G401.6 (cell line): ENCODE results near the gene PTEN.
"Not testable (repeated sequence)": the region's sequence is repeated elsewhere in the genome, so short reads cannot be mapped to it uniquely, and the experiment has no call there.

Source experiments
- FAIRE-seq: peaks from 2 replicates; lab custom pipeline; 2012; peaks lifted over from hg19 to GRCh38; lab: Jason Lieb, UNC

The PTEN gene

DNA sequence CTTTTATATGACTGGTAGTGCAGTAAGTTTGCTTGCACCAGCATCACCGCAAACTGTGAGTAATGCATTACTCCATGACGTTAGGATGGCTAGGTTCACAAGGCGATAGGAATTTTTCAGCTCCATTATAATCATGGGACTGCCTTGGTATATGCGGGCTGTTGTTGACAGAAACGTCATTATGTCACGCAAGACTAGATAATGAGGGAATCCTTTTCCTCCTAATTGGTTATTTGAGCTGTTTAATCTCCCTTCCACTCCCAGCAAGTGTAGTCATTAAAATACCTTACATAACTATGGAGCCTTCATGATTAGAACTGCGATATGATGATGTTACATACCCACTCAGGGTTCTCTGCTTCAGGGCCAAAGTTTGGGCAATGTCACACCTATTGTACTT is 17.4 kb upstream of the PTEN start:
- no peak for FAIRE-seq

DNA sequence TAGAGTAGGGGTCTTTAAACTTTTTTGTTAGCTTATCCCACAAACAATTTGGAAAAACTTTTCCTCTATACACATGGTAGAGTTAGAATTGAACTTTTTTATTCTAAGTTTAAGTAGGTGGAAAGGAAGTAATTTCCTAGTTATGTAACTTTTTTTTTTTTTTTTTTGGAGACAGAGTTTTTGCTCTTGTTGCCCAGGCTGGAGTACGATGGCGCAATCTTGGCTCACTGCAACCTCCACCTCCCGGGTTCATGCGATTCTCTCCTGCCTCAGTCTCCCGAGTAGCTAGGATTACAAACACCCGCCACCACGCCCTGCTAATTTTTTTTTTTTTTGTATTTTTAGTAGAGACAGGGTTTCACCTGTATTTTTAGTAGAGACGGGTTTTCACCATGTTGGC is 16.7 kb upstream of the PTEN start:
- not testable (repeated sequence) for FAIRE-seq

DNA sequence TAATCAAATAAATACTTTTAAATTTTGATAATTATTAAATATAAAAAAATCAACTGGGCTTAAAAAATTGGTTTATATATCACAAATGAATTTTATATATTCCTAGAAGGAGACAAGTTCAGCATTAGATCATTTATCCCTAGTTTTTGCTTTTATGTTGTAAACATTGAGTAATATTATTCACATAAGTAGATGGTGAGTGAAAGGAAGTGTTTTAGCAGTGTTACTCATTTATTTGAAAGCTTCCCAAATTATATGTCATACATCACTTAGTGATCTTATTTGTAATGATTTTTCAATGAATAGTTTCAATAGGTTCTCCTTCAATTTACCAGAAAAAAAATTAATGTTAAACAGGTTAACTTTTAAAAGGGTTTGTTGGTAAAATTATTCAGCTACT is 15.9 kb upstream of the PTEN start:
- FAIRE-seq: no peak

DNA sequence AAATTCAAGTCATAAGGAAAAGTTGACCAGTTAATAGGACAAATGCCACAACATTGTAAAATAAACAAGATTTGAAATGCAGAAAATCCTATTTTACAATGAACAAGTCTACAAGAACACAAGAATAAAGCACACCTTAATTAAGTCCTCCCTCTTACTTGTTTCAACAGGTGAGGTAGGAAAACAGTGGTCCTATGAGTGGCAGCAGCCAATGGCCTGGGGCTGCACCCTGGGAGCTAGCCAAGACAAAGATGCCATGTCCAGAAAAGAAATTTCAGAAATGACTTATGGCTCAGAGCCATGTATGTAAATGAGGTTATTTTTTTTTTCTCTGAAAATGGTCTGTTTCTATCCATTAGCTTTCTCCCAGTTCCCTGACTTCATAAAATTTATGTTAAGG is 14.4 kb upstream of the PTEN start:
- FAIRE-seq: no peak

DNA sequence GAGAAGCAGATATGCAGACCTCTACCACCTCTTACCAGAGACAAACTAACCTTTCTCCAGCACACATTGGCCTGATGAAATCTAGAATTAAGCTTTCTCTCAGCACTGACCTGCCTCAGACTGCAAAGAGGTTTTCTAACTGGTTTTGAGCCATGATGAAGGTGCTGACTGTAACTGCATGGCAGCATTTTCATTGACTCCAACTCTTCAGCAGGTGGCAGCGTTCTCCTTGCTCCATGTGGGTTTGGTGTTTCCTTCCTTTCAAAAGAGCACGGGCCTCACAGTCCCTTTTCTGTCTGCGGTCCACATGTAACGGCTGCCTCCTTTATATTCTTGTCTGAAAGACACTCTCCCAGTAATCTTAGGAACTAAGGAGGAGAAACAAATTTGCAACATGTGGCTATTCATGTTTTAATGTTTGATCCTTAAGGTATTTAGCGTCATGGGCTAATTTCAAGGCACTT is 12.7 kb upstream of the PTEN start:
- peak; percentile 89 for FAIRE-seq

DNA sequence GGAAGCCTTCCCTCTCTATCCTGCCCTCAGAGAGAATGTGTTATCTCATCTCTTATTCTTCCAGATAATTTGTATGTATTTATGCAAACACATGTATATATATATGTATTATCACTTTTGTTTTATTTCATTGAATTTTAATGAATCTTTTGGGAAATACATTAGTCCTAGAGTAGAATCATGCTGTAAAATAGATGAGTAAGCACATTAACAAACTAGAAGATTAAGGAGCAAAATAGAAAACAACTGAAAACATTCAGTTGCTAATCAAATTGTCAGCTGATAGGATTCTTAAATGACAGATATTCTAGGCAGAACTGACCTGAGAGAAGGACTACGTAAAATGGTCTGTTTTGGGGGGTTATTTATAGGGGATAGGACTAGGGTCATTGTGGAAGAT is 11.3 kb upstream of the PTEN start:
- FAIRE-seq: no peak

DNA sequence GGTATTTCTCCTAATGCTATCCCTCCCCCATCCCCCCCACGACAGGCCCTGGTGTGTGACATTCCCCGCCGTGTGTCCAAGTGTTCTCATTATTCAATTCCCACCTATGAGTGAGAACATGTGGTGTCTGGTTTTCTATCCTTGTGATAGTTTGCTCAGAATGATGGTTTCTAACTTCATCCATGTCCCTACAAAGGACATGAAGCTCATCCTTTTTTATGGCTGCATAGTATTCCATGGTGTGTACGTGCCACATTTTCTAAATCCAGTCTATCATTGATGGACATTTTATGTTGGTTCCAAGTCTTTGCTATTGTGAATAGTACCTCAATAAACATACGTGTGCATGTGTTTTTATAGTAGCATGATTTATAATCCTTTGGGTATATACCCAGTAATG is 8.2 kb upstream of the PTEN start:
- FAIRE-seq: not testable (repeated sequence)

DNA sequence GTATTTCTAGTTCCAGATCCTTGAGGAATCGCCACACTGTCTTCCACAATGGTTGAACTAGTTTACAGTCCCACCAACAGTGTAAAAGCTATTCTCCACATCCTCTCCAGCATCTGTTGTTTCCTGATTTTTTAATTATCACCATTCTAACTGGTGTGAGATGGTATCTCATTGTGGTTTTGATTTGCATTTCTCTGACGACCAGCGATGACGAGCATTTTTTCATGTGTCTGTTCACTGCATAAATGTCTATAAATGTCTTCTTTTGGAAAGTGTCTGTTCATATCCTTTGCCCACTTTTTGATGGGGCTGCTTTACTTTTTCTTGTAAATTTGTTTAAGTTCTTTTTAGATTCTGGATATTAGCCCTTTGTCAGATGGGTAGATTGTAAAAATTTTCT is 7.8 kb upstream of the PTEN start:
- not testable (repeated sequence) for FAIRE-seq

DNA sequence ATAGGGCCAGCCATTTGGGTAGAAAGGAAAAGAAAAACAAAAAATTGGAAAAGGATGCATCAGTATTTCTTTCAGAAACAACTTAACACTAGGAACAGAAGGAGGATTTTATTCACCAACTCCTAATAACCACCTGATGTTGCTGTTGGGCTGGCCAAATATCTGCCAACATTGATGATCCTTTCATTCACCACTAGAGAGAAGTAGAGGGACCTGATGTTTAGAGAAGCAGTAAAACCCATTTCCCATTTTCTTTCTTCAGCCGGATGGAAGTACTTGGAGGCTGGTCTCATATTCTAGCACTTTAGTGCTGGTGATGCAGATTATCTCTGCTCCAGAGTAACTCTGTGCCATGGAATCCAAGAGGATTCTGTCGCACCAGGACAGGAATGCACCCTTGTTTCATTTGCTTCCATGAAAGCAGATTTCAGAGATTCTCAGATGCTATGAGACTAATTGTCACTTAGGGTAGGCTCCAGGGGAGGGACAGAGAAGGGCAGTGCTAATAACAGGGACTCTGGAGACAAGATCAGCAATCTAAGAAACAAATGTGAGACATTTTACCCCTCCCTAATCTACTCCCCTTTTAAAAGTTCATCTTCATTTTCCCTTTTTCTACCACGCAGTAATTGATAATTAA is 3.1 kb upstream of the PTEN start:
- FAIRE-seq: peak; percentile 67

DNA sequence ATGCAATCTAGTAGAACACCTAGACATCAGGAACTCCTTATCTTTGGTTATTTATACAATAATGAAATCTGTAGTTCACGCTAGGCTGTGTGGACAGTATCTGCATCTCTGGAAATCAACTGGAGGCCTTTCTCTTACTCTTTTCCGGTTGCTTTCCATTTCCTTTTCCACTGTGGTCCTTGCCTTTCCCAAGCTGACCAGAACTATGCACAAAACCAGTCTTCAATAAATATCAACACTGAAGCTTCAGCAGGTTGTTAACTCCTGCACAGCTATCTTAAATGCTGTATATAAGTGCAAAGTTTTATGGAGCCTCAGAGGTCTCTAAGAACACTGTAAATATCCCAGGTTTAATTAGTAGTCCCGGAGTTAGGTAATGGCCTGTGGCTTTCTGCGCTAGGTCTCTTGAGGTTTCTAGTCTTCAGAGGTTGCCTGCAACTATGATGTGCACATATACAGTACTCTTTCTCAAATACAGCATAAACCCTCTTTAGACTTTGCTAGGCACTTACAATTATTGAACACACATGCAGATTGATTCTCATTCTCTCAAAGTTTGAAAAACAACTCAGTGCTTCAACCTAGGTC is 2.5 kb upstream of the PTEN start:
- FAIRE-seq: no peak

DNA sequence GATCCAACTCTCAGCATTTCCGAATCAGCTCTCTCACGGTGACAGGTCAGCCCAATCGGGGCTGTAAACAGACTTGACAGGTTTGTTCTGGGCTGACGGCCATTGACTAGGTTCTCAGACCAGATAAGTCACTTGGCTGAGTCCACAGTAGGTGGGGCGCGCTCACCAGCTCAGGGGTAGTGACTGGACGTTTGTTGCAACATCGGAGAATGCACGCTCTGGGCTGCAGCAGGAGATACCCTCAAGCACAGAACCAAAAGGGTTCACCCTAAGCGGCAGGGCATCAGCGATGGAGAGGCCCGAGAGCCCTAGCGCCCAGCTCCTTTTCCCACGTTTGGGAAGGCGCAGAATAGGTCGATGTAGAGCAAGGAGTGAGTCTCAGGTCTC is 1.9 kb upstream of the PTEN start:
- no peak for FAIRE-seq

DNA sequence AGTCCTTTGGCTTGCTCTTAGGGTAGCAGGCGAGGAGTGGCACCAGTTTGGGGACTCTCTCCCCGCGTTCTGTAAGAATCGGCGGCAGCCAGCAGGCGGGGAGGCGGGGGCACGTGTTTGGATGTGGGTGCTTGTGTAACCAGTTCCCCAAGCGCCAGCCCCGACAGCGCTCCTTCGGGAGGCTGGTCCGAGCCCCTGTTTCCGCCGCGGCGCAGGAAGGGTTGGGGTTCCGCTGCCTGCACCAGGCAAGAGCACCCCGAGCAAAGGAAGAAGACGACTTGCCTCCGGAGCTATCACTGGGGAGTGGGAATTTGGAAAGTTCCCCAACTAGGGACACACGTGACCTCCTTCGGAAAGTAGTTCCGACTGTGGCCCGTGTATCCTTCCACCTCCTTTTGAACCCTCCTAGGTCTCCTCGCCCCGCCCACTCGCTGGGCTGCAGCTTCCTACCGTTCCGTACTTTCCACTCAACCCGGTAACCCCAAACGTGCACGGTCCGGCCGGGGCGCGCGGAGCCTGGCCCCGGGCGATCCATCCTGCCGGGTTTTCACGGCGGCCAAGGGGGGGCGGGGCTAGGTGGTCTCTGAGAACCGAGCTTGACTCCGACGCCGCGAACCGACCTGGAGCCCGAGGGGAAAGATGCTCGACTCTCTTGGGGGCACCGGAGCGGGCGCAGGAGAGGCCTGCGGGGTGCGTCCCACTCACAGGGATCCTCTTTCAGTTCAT is 1.3 kb upstream of the PTEN start:
- FAIRE-seq: peak; percentile 57

DNA sequence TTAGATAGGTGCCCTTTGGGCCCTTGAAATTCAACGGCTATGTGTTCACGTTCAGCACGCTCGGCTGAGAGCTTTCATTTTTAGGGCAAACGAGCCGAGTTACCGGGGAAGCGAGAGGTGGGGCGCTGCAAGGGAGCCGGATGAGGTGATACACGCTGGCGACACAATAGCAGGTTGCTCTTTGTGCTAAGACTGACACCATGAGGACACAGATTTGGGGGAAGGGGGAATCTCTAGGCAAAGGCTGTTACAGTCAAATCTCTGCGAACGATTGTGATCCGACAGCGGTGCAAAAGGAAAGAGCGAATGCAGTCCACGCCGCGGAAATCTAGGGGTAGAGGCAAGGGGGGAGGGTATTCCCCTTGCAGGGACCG is 759 bp upstream of the PTEN start:
- FAIRE-seq: no peak

DNA sequence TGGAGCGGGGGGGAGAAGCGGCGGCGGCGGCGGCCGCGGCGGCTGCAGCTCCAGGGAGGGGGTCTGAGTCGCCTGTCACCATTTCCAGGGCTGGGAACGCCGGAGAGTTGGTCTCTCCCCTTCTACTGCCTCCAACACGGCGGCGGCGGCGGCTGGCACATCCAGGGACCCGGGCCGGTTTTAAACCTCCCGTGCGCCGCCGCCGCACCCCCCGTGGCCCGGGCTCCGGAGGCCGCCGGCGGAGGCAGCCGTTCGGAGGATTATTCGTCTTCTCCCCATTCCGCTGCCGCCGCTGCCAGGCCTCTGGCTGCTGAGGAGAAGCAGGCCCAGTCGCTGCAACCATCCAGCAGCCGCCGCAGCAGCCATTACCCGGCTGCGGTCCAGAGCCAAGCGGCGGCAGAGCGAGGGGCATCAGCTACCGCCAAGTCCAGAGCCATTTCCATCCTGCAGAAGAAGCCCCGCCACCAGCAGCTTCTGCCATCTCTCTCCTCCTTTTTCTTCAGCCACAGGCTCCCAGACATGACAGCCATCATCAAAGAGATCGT is 598 bp downstream of the PTEN start:
- FAIRE-seq: not testable (repeated sequence)

DNA sequence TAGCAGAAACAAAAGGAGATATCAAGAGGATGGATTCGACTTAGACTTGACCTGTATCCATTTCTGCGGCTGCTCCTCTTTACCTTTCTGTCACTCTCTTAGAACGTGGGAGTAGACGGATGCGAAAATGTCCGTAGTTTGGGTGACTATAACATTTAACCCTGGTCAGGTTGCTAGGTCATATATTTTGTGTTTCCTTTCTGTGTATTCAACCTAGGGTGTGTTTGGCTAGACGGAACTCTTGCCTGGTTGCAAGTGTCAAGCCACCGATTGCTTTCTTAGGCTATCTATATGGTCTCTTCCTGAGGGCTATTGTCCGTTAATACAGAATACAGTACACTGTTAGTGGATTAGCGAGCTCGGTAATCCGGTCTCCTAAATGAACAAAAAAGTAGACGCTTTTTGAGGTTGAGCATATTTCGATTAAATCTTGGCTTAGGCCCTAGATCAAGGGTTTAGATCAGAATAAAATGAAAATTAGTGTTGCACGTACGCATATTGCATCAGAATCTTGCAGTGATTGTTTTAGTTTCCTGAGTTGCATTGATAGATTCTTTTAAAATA is 1.2 kb downstream of the PTEN start:
- FAIRE-seq: no peak

DNA sequence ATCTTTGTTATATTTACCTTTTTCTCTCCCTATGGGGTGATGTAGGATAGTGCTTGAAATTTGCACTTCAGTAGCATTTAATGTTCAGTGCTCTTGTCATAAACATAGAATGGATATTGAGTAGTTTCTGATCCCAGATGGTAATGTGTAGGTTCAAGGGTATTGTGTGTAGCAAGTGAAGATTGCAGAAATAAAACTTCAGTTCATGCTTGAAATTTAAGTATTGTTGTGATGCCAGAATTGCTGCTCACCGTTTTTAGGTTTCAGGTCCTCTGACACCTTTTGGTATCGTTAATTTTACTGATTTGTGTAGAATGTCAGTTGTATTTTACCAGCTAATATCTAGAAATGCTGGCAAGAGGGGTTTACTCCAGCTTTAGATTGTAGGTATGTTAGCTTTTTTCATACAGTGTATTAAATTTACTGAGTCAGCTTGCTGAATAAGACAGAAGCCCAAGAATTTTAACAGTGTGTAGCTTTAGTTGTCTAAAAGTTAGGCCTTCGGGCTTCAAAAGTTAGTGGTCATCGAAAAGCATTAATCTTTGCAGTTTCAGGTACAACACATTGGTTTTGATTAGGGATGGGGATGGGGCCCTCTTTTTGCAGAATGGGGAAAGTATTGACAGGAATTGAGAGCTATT is 1.9 kb downstream of the PTEN start:
- no peak for FAIRE-seq

DNA sequence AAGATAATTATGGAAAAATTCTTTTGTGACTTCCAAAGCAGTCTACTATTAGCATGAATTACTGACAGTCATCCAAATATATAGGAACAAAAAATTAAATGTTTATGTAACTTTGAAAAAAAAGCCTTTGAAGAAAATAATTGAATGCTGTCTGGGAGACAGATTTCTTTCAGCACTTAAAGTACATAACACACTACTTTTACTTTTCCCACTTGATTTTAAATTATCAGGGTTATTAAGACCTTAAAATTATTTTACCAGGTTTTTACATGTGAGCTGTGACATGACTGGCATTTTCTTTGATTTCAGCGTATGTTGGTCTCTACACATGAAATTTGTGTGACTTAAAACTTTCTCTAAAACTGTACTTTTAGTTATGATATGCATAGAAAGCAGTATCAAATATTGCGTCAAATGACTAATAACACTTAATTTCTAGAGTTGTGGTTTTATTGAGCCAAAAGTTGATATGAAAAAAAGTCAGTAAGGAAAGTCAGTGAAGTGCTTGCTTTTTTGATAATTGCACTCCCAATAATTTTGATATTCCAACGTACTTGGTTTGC is 3.1 kb downstream of the PTEN start:
- no peak for FAIRE-seq

DNA sequence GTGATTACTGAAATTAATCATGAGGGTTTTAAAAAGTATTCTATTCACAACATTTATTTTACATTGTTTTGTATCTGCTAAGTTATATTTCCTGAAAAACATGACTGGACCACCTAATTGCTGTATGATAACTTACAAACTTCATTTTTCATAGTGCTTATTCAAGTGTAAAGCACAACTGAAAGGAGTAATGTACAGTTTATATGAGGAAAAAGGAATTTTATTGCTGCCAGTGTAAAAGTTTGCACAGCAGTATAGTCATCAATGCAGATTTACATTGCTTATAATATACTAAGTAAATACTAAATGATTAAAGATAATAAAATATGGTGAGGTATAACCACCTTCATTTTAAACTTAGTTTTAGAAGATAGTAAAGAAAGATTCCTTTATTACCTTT is 4.0 kb downstream of the PTEN start:
- peak; percentile 73 for FAIRE-seq

DNA sequence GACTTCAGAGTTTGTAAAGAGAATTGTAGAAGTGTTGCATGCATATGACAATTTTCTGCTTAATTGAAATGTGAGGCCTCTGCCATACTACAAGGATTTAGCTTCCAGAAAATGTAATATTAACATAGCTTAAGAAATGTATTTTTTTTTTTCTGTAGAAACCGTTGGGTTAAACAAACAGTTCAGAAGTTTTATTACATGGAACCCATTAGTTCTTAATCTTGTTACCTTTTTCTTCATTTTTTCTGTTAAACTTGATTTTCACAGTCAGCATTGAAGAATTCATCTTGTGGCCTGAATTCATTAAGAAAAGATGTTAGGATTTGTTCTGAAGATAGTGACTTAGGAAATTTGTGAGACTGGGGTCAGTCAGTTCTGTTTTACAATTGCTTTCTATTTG is 4.9 kb downstream of the PTEN start:
- no peak for FAIRE-seq

DNA sequence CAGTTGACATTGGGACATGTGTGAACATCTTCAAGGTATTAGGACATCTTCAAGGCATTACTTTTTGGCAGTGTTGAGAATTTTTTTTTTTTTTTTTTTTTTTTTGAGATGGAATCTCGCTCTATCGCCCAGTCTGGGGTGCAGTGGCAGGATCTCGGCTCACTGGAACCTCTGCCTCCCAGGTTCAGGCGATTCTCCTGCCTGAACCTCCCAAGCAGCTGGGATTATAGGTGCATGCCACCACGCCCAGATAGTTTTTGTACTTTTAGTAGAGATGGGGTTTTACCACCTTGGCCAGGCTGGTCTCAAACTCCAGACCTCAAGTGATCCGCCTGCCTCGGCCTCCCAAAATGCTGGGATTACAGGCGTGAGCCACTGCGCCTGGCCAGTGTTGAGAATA is 5.7 kb downstream of the PTEN start:
- not testable (repeated sequence) for FAIRE-seq

DNA sequence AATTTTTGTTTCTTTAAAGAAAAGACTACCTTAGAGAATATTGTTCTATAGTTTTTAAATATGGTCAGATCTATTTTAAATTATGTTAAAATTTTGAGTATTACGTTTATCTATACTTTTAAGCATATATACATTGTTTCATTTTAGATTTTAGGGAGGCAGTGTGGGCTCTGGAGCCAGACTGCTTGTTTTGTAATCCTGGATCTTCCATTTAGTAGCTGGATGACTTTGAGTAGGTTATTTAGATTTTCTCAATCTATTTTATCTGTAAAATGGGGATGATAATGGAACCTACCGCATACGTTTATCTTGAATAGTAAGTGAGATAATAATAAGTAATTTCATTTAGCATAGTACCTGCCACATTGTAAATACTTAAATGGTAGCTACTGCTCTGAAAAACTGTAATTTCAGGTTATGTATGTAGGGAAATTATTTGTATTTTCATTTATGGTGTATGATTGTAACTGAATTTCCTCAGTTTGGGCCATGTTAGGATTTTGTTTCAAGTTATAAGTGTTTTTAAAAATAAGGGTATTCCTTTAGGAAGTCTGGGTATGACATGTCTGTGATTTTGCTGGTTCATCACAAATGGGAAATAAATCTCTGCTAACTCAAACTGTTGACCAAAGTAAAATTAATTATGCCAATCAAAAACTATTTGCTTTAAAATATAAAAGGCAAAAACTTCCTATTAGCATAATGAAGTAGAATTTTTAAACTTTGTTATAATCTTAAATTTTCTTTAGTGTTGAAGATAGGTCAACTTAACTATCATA is 6.5 kb downstream of the PTEN start:
- peak; percentile 65 for FAIRE-seq

DNA sequence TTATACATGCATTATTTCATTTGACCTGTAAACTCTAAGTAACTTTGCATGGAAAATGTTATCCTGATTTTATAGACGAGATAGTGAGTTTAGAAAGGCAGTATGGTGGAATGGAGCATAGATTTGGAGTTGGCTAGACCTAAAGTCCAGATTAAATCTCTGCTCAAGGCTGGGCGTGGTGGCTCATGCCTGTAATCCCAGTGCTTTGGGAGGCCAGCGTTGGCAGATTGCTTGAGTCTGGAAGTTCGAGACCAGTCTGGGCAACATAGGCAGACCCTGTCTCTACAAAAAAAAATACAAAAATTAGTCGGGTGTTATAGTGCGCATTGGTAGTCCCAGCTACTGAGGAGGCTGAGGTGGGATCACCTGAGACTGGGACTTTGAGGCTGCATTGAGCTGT is 9.4 kb downstream of the PTEN start:
- no peak for FAIRE-seq
